Hypothalamus (tissue), 51 donors: ENCODE data around the gene MRPL4.
A peak's percentile ranks its signal among the peaks of the same experiment; 100 is the strongest.
"Not testable (repeated sequence)": the region's sequence is repeated elsewhere in the genome, so short reads cannot be mapped to it uniquely, and the experiment has no call there.

ENCODE experiments used
- DNase-seq, 51 donors: peaks; one replicate each; lab custom pipeline; 2025; lab: John Stamatoyannopoulos, UW

The MRPL4 gene

DNA sequence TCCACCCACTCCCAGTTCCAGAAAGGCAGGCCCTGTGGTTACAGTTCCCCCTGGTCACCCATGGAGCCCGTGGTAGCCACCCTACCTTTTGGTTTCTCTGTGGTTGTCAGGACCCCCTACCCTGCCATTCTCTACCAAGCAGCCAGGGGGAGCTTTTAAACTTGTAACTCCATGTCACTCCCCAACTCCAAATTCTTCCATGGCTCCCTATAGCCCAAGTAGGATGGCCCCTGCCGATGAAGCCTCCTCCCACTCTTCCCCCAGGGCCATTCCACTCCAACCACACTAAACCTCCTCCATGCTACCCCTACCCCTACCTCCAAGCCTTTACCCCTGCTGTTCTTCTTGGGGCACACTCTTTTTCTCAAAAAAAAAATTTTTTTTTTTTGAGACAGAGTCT, 23.1 kb upstream of the MRPL4 start:
- DNase-seq, result peak in 1 of 51 donors; percentile 9

DNA sequence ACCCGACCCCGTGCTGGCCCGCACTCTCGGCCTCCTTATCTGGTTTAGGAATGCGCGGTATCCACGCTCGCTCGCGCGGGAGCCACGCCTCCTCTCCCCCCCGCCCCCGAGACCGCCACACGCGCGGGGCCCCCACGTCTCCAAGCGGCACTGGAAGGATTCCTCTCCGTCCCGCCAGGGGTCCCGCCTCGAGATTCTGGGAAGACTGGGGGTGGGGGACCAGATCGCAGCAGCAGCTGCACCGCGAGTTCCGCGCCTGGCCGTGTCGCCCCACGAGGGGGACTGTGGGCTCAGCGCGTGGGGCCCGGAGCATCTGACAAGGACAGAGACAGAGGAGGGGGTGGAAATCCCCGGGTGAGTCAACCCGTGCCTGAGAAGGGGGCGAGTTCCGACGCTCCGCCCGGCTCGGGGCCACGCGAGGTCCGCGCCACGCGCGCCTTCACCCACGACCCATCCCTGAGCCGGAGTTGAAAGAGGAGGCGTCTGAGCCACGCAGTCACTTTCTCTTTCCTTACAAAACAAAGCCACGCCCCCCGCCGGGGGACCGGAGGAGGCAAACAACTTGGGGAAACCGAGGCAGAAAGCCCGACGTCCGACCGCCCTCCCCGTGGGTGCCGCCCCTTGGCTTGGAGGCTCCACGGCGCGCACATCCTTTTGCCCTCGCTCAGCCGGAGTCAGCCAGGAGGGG, 21.7 kb upstream of the MRPL4 start:
- DNase-seq, result peak in 19 of 51 donors; percentile 8 to 63 (median 36)

DNA sequence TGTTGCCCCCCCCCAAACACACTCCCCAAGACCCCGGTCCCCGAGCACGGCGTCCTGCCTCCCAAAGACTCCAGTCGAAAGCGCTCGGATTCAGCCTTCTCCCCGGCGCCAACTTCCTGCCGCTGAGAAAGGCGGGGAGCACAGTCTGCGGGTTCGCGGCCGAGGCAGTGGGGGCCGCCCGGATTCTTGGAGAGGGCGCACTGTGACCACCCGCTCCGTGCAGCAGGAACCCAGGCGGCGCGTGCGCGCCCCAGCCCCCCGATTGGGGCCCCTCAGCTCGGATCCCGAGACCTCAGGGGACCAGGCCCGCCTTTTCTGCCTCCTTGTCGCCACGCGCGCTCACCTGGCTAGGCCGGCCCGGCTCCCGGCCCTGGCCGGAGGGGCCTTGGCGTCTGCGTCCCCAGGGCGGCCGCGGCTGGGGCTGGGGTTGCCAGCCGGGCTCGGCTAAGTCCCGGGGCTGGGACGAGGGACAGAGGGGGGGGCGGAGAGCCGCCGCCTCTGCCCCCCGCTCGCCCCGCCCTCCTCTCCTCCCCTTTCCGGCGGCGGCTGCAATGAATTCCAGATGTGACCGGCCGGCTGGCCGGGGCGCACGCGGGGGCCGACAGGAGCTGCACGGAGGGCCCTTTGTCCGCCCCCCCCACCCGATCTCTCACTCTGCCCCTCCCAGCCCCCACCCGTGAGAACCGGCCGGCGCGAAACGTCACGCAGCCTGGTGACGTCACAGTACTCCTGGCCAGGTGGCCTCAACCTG, 21.0 kb upstream of the MRPL4 start, which contains the start of gene S1PR2:
Gene S1PR2, minus strand, starts transcription at position 471 of the 751 bp plus-strand sequence. CDS start 6,426 bp downstream, outside the sequence.
- DNase-seq, result peak in 34 of 51 donors; percentile 6 to 77 (median 26)

DNA sequence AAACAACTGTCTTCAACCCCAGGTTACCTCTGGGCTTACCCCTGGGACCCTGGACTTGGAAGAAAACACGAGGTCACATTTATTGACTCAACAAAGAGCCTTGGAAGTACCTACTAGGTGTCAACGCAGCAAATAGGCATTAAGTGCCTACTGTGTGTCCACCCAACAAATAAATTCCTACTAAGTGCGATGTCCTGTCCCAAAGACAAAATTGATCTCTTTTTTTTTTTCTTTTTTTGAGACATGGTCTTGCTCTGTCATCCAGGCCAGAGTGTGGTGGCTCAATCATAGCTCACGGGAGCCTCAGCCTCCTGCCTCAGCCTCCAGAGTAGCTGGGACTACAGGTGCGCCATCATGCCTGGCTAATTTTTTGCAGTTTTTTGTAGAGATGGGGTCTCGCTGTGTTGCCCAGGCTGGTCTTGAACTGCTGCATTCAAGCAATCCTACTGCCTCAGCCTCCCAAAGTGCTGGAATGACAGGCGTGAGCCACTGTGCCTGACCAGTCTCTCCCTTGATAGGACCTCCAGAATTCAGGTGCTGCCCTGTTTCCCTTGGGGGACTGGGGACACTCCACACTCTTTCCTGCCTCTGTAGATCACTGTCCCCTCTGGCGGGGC, 20.3 kb upstream of the MRPL4 start:
- no peak for DNase-seq

- DNase-seq, result no peak
These were observed 18.1 kb upstream of the MRPL4 start for GRCh38 chr19:10233946-10234345.

GRCh38 chr19:10235003-10235402, 17.0 kb upstream of the MRPL4 start:
- DNase-seq, result no peak

GRCh38 chr19:10235409-10235808, 16.6 kb upstream of the MRPL4 start:
- not testable (repeated sequence) for DNase-seq

- DNase-seq, result no peak
These were observed 14.3 kb upstream of the MRPL4 start for GRCh38 chr19:10237702-10238101.

- DNase-seq, result no peak
These were observed 13.7 kb upstream of the MRPL4 start for GRCh38 chr19:10238172-10238783.

GRCh38 chr19:10241826-10242449, 10.1 kb upstream of the MRPL4 start:
- DNase-seq, result not testable (repeated sequence)

DNA sequence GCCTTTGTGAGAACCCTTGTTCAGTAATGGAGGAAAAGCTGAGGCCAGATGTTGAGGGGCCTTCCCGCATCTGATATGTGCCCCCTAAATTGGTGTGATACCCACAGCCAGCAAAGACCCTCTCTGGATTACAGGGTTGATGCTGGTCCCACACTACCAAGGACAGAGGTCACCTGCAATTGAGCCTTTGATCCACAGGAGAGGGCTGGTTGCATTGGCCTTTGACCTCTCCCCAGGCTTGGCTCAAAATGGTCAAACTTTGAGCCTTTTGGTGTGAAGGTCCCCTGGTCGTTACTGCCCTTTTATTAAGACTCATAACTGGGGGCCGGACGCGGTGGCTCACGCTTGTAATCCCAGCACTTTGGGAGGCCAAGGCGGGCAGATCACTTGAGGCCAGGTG, 8.4 kb upstream of the MRPL4 start:
- DNase-seq, result no peak

DNA sequence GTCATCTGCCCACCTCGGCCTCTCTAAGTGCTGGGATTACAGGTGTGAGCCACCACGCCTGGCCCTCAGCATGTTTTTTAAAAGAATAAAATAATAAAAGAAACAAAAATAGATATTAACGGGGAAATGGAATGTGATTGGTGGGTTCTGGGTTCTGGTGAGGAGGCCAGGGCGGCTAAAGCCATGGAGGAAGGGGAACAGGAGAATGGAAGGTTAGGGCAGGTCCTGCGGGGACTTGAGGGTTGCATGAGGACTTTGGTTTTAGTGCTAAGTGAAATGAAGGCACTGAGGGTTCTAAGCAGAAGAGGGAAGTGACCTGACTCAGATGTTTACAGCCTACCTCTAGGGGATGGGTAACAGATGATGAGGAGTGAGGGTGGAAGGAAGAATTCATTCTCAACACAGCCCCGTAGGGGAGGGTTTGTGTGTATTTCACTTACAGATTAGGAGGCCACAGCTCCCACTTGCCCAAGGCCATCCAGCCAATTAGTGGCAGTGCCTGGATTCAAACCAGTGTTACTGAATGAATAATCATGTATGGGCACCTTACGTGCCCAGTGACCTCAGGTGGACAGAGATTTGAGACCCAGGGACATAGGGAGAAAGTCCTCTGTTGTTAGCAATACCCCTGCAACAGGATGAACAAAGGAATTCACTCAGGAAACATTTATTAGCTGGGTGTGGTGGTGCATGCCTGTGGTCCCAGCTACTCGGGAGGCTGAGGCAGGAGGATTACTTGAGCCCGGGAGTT, 6.7 kb upstream of the MRPL4 start:
- DNase-seq, result no peak

DNA sequence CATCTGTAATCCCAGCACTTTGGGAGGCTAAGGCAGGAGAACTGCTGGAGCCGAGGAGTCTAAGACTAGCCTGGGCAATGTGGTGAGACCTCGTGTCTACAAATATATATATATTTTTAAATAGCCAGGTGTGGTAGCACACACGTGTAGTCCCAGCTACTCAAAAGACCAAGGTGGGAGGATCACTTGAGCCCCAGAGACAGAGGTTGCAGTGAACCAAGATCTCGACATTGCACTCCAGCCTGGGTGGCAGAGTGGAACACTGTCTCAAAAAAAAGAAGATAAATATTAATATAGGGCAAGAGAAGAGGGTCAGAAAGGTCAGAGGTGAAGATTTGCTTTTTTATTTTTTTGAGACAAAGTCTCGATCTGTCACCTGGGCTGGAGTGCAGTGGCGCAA, 5.5 kb upstream of the MRPL4 start:
- no peak for DNase-seq

GRCh38 chr19:10252707-10253106, 693 bp downstream of the MRPL4 start:
- no peak for DNase-seq

GRCh38 chr19:10254244-10254643, 2.2 kb downstream of the MRPL4 start:
- DNase-seq, result no peak

DNA sequence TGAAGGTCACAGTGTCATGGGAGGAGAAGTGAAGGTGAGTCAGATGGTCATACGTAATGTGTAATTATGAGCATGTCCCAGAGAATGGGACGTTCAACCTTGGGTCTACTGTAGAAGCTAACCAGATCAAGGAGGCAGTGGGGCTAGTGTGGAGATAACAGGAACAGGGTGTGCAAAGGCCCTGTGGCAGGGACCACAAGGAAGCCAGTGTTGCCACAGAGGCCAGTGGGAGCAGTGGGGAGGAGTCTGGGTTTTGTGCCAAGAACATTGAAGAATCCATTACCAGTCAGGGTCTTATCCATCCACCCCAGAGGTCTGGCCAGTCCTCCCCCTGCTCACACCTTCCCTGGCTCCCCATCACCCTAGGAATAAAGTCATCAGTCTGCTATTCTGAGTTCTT, 3.3 kb downstream of the MRPL4 start:
- no peak for DNase-seq

GRCh38 chr19:10256551-10256950, 4.5 kb downstream of the MRPL4 start:
- no peak for DNase-seq

GRCh38 chr19:10256970-10257615, 5.1 kb downstream of the MRPL4 start:
- DNase-seq, result no peak

- DNase-seq, result no peak
These were observed 6.2 kb downstream of the MRPL4 start for GRCh38 chr19:10258080-10258710.
